NCI-H128 (cell line): ENCODE data around the gene USP10.
A peak's percentile ranks its signal among the peaks of the same experiment; 100 is the strongest.

Source experiments
- DNase-seq: peaks from one replicate; lab custom pipeline; 2025; ENCODE audit not compliant: unreplicated experiment; lab: John Stamatoyannopoulos, UW

The USP10 gene

GRCh38 chr16:84699712-84700445 lies at the start of gene USP10:
Gene USP10 (plus strand): TSS chr16:84700000. CDS start chr16:84700091, 91 bp downstream.
- DNase-seq: peak; percentile 25

- DNase-seq: no peak
Measured at GRCh38 chr16:84650062-84650991, 49.5 kb upstream of the USP10 start.

GRCh38 chr16:84652566-84652965 lies 47.2 kb upstream of the USP10 start:
- DNase-seq: no peak

- DNase-seq: no peak
Measured at GRCh38 chr16:84654238-84654637, 45.6 kb upstream of the USP10 start.

DNA sequence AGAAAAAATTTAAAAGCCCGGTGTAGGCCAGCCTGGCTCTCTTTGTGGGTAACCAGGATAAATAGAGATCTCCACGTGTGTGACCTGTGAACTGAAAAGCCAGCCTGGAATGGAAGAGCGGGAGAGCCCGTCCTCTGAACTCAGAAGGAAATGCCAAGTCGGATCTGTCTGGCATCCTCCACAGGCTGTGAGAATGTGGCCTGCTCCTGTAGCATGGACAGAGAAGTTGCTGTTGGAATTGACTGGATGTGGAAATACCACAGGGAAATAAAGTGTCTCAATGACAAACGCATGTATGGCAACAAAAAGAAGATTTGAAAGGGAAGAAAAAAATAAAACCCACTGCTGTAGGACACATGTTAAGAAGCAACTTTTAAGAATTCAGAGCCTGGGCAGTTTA lies 44.8 kb upstream of the USP10 start:
- DNase-seq: no peak

GRCh38 chr16:84656649-84657048 lies 43.2 kb upstream of the USP10 start:
- no peak for DNase-seq

DNA sequence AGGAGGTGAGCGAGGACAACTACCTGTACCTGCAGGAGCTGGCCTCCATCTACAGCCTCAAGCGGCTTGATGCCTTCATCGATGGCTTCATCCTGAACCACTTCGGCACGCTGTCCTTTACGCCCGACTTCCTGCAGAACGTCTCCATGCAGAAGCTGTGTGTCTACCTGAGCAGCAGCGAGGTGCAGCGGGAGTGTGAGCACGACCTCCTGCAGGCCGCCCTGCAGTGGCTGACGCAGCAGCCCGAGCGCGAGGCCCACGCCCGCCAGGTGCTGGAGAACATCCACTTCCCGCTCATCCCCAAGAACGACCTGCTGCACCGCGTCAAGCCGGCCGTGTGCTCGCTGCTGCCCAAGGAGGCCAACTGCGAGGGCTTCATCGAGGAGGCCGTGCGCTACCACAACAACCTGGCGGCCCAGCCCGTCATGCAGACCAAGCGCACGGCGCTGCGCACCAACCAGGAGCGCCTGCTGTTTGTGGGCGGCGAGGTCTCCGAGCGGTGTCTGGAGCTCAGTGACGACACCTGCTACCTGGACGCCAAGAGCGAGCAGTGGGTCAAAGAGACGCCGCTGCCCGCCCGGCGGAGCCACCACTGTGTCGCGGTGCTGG lies 42.5 kb upstream of the USP10 start:
- DNase-seq: no peak

GRCh38 chr16:84658690-84659089 lies 41.1 kb upstream of the USP10 start:
- DNase-seq: no peak

DNA sequence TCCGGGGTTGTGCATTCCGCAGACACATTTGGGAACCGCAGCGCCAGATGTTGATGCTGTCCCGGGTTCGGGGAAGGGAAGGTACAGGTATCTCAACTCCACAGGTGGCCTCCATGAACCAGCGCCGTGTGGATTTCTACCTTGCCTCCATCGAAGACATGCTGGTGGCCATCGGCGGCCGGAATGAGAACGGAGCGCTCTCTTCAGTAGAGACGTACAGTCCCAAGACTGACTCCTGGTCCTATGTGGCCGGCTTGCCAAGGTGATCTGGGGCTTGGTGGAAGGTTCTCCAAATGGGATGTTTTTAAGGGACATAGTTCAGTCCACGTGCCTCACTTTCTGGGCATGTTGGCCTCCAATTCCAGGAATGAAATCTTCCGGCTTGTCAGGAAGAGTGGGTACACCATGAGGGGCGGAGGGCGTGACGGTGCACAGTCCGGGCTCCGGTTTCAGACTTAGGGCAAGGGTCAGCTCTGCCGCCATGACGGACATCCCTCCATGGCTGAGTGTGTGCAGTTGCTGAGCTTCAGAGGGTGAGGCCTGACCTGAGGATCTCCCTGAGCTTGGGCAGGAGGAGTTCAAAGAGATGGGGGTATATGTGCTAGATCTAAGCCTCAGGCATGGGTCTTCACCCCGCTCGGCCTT lies 40.0 kb upstream of the USP10 start:
- DNase-seq: no peak

DNA sequence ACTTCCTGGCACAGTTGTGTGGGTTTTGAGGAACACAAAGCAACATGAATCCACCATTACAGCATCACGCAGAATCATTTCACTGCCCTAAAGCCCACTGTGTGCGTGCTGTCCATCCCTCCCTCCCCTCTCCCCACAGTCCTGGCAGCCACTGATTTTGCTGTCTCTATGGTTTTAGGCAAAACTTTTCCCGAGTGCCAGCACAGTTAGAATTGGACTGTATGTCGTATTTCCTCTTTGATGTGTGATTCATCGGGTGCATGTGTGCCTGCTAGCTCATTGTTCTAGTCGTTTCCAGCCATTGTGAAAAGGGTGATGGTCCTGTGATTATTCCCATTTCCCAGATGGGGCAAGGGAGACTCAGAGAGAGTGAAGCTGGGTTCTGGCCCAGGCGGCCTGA lies 38.8 kb upstream of the USP10 start:
- DNase-seq: no peak

DNA sequence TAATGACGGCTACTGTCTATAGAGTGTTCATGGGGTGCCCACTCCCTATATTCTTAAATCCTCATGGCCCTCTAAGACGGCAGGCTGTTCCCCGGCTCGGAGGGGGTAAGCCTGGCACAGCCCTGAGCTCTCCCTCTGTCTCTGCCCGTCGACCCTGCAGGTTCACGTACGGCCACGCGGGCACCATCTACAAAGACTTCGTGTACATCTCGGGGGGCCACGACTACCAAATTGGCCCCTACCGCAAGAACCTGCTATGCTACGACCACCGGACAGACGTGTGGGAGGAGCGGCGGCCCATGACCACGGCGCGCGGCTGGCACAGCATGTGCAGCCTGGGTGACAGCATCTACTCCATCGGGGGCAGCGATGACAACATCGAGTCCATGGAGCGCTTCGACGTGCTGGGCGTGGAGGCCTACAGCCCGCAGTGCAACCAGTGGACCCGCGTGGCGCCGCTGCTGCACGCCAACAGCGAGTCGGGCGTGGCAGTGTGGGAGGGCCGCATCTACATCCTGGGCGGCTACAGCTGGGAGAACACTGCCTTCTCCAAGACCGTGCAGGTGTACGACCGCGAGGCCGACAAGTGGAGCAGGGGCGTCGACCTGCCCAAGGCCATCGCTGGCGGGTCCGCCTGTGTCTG lies 38.3 kb upstream of the USP10 start:
- DNase-seq: no peak

DNA sequence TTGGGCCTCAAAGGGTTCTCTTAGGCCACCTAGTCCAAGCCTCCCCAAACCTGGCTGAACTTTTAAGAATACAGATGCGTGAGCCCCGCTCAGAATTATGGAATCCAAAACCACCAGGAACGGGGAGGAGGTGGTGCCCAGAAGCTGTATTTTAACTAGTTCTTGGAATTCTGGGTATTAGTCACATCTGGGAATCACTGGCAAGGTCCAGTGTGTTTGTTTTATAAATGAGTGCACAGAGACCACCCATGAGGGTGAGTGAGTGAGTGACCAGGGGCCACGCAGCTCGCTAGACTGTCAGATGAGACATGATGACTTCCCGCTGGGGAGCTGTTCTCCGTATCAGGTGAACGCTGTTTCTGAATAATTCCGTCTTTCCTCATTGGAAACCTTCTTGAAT lies 37.3 kb upstream of the USP10 start:
- DNase-seq: no peak

GRCh38 chr16:84663433-84664101 lies 36.2 kb upstream of the USP10 start:
- DNase-seq: no peak

DNA sequence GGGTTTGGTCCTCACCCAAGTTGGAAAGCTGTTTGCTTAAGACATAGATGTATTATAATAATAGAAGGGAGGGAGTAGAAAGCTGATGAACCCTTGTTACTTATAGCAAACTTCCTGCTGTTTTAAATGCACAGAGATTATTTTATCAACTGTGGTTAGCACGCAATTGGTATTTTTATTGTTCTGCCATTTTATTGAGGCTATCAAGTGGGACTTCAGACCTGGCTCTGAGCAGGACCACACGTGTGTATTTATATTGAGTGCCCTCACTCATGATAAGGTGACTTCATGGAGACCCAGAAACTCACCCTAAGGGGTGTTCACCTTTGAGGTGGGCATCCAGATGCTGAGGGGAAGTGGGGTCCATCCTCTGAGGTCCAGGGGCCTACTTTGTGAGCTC lies 34.4 kb upstream of the USP10 start:
- no peak for DNase-seq

DNA sequence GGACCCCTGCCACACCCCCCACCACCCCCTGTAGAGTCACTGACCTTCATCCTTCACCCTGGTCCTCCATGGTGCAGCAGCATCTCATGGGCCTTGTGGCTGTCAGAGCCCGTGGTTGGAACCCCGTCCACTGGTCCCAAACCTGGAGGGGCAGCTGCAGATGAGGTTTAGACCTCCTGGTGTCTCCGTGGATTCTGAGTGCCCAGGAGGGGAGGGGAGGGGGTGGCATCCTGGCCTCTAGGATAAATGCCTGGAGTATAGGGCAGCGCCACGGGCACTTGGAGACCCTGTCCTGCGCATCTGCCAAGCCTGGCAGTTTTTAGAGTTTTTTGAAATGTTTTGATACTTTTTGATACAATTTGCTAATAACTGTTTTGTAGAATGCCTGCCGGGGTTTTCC lies 34.0 kb upstream of the USP10 start:
- DNase-seq: no peak

DNA sequence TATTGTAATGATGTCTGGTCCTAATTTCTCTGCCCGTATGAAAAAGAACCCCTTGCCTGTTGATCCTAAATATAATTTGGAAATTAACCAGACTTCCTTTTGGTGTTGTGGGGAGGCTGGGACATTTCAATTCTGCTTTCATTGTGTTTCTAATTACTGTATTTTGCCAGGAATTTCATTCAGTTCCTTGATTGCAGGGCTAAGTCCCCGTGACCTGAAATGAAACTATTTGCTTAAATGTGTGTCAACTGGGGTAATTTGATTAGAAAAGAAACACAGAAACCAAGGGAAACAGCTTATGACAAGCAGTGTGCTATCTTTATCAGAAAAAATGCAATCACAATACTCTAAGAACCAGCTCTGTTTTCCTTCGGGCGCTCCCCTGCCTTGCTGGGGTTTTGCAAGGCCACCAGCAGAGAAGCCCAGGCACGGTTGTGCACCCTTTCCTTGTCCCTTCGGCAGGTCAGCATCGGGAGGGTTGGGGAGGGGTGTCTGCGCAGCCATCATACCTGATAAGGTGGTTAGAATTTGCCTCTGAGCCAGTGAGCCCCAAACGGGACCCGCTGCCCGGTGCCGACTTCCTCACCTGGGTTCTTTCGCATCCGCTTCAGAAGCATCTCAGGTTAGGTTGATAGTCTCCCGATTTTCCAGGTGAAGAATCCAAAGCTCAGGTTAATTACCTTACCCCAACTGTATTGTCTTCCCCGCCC lies 32.0 kb upstream of the USP10 start:
- DNase-seq: no peak

DNA sequence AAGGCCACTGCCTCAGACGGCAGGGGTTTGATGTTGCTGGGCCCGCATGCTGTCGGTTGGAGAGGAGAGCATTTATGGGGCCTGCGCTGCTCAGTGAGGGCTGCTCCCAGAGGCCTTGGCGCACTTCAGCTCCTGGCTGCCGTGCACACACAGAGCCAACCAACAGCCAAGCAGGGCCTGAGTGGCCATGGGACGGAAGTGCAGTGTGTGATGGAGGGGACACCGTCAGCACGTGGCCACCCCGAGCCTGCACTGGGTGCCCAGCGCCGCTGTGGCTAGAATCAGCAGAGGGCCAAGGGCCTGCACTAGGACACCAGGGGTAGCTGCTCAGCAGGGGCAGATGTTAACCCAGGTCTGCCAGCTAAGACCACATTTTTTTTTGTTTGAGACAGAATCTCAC lies 29.7 kb upstream of the USP10 start:
- DNase-seq: no peak

- peak; percentile 5 for DNase-seq
Measured at GRCh38 chr16:84672276-84673202, 27.3 kb upstream of the USP10 start.

DNA sequence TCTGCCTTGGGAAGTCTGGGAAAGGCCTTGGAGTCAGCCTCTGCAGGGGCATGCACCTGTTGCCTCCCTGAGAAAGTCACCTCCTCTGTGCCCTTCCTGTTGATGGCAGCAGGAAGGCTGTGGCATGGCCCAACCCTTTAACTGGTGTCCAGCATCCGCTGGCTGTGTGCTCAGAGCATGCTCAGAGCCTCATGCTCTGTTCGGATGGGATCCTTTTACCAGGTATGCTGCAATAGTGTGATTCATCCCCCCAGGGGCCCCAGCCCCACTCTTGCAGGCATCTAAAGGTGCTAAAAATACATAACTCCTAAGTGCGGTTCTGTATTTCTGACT lies 26.6 kb upstream of the USP10 start:
- no peak for DNase-seq
